Liver (tissue), 9 donors: ENCODE results near the gene LHFPL5. TPM values are rescaled to one million over a fixed set of nuclear protein-coding genes. Genes with fewer than 3 reads are reported as not detected.

ENCODE experiments used
- DNase-seq: peaks from one replicate; pipeline ENCODE4 v3.0.0-alpha.2; 2017; ENCODE audit warnings: low spot score
- H3K27ac ChIP-seq, 2 donors: one replicate each; pipeline ENCODE4 v1.7.0; 2013; ENCODE audit warnings: inconsistent platforms in 2 of 2, low read length in 2 of 2, control low read depth in 1 of 2, low read depth in 1 of 2, mild to moderate bottlenecking in 1 of 2
- H3K27me3 ChIP-seq, 4 donors: one replicate each; pipeline versions ENCODE4 v1.6.1 to v1.7.0; 2013; ENCODE audit warnings: low read length in 3 of 4, inconsistent platforms in 1 of 4, mild to moderate bottlenecking in 1 of 4, moderate library complexity in 1 of 4; ENCODE audit not compliant: control insufficient read depth in 4 of 4, insufficient read depth in 4 of 4
- H3K36me3 ChIP-seq, 4 donors: one replicate each; pipeline versions ENCODE4 v1.6.1 to v1.7.0; 2013; ENCODE audit warnings: low read length in 3 of 4, mild to moderate bottlenecking in 3 of 4, low read depth in 1 of 4, moderate library complexity in 1 of 4; ENCODE audit not compliant: control insufficient read depth in 4 of 4, insufficient read depth in 3 of 4
- H3K4me1 ChIP-seq, 4 donors: one replicate each; pipeline versions ENCODE4 v1.6.1 to v1.7.0; 2013; ENCODE audit warnings: low read length in 3 of 4, mild to moderate bottlenecking in 3 of 4, moderate library complexity in 1 of 4; ENCODE audit not compliant: control insufficient read depth in 4 of 4, insufficient read depth in 4 of 4
- H3K4me3 ChIP-seq, 3 donors: one replicate each; pipeline versions ENCODE4 v1.6.1 to v1.7.0; 2013; ENCODE audit warnings: low read length in 3 of 3, control low read depth in 1 of 3, low read depth in 1 of 3, mild to moderate bottlenecking in 1 of 3
- H3K9ac ChIP-seq, 2 donors: one replicate each; pipeline ENCODE4 v1.7.0; 2013; ENCODE audit warnings: low read length in 2 of 2, mild to moderate bottlenecking in 2 of 2, moderate library complexity in 2 of 2, control low read depth in 1 of 2, low read depth in 1 of 2
- H3K9me3 ChIP-seq, 4 donors: one replicate each; pipeline versions ENCODE4 v1.6.1 to v1.7.0; 2013; ENCODE audit warnings: low read length in 3 of 4; ENCODE audit not compliant: control insufficient read depth in 4 of 4
- EGR1 ChIP-seq, 2 donors: IDR thresholded peaks; 2 replicates each; pipeline ENCODE4 v1.6.1; 2016 to 2018; ENCODE audit warnings: antibody characterized with exemption in 2 of 2, low read depth in 2 of 2
- FOXA1 ChIP-seq: IDR thresholded peaks from 2 replicates; pipeline ENCODE4 v1.6.1; 2016; ENCODE audit warnings: antibody characterized with exemption
- FOXA2 ChIP-seq: IDR thresholded peaks from 2 replicates; pipeline ENCODE4 v1.6.1; 2016; ENCODE audit warnings: antibody characterized with exemption
- GABPA ChIP-seq, 2 donors: IDR thresholded peaks in 1 of 2; conservative IDR thresholded peaks in 1 of 2; 2 replicates each; pipeline ENCODE4 v1.6.1; 2016; ENCODE audit warnings: antibody characterized with exemption in 2 of 2, mild to moderate bottlenecking in 1 of 2, moderate library complexity in 1 of 2
- HNF4A ChIP-seq, 2 donors: conservative IDR thresholded peaks; 2 replicates each; pipeline ENCODE4 v1.6.1; 2016; ENCODE audit warnings: antibody characterized with exemption in 2 of 2, mild to moderate bottlenecking in 2 of 2
- HNF4G ChIP-seq: IDR thresholded peaks from 2 replicates; pipeline ENCODE4 v1.6.1; 2016; ENCODE audit warnings: antibody characterized with exemption
- JUND ChIP-seq, 2 donors: IDR thresholded peaks; 2 replicates each; pipeline ENCODE4 v1.6.1; 2016; ENCODE audit warnings: antibody characterized with exemption in 2 of 2
- NR2F2 ChIP-seq: IDR thresholded peaks from 2 replicates; pipeline ENCODE4 v1.6.1; 2016; ENCODE audit warnings: antibody characterized with exemption
- RAD21 ChIP-seq, 2 donors: IDR thresholded peaks; 2 replicates each; pipeline ENCODE4 v1.6.1; 2016; ENCODE audit warnings: antibody characterized with exemption in 2 of 2, mild to moderate bottlenecking in 2 of 2
- RXRA ChIP-seq, 2 donors: IDR thresholded peaks; 2 replicates each; pipeline ENCODE4 v1.6.1; 2017 to 2018; ENCODE audit warnings: antibody characterized with exemption in 2 of 2, mild to moderate bottlenecking in 1 of 2
- SP1 ChIP-seq: IDR thresholded peaks from 2 replicates; pipeline ENCODE4 v1.6.1; 2018; ENCODE audit warnings: antibody characterized with exemption, mild to moderate bottlenecking
- TAF1 ChIP-seq: conservative IDR thresholded peaks from 2 replicates; pipeline ENCODE4 v1.6.1; 2016; ENCODE audit warnings: antibody characterized with exemption, mild to moderate bottlenecking
- YY1 ChIP-seq: IDR thresholded peaks from 2 replicates; pipeline ENCODE4 v1.6.1; 2016; ENCODE audit warnings: antibody characterized with exemption, mild to moderate bottlenecking
- WGBS: extraction: QIAGEN DNeasy Blood & Tissue Kit; methylation state at CpG from one replicate; pipeline ENCODE4 v1.1.7; 2013; 5-methylcytosine and 5-hydroxymethylcytosine counted together
- polyA plus RNA-seq, 2 donors: library from polyadenylated mRNA; stranded (reverse) in 1 of 2; unstranded in 1 of 2; fragments of 200-250 nt in 1 of 2; fragments of >200 nt in 1 of 2; fragmentation: Nextera tagmentation in 1 of 2; extraction: Ambion mirVana in 1 of 2; gene quantifications; one replicate each; pipeline versions ENCODE4 v1.2.1 to v1.2.3, GENCODE V29; 2013 to 2015
- total RNA-seq, 2 donors: library from RNA; depleted of rRNA; stranded (reverse); fragments of >200 nt; gene quantifications; one replicate each; pipeline ENCODE4 v1.2.3, GENCODE V29; 2014
- TF ChIP-seq, protein P1 (sequence below): IDR thresholded peaks from 2 replicates; pipeline ENCODE4 v1.6.1; 2016; ENCODE audit warnings: antibody characterized with exemption, mild to moderate bottlenecking
- TF ChIP-seq, protein P2 (sequence below): IDR thresholded peaks from 2 replicates; pipeline ENCODE4 v1.6.1; 2016; ENCODE audit warnings: antibody characterized with exemption
- TF ChIP-seq, protein P3 (sequence below): IDR thresholded peaks from 2 replicates; pipeline ENCODE4 v1.6.1; 2016; ENCODE audit warnings: antibody characterized with exemption
- TF ChIP-seq, protein P4 (sequence below): fragments of 150-350 bp; IDR thresholded peaks from 2 replicates; pipeline ENCODE4 v1.5.1; 2017; ENCODE audit warnings: improper control_type of control experiment, low read depth, low read length; ENCODE audit not compliant: missing input control
- TF ChIP-seq, protein P5 (sequence below): IDR thresholded peaks from 2 replicates; pipeline ENCODE4 v1.6.1; 2016; ENCODE audit warnings: antibody characterized with exemption
- donor health status: healthy.
- donor health status: healthy.
- donor health status: healthy.
- donor health status: healthy.
- donor health status: healthy.

LHFPL5 gene
- total and polyA plus RNA-seq, 4 donors = not detected

DNA sequence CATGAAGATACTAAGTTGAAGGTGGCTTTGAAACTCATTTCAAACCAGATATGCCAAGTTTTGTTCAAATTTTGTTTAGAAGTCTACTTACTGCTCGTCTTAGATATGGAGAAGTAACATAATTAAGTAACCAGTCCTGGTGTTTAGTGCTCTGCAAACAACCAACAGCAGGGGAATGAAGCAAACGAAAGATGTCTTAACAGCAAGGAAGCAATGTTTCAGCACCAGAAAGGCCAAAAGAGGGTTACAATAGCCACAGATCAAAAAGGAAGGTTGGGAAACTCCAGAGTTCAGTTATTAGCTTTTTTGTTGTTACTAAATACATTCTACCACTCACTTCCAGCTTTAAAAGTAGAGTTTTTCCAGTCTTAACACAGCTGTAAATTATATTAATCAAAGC lies 45.1 kb downstream of the LHFPL5 start:
- DNase-seq = no peak
- WGBS = 85% methylated on average over 2 of the region's 2 CpGs
- Histone ChIP-seq H3K27me3 (no peaks in the 10 kb centered on the region), H3K27ac (no peak overlapping the region), H3K4me3 (no peak overlapping the region), H3K9me3 (peaks cover 0 to 3% (median 0%) of the 10 kb centered on the region in 4 donors), H3K9ac (no peak overlapping the region), H3K4me1 (no peaks in the 10 kb centered on the region), H3K36me3 (peaks cover 2 to 18% (median 9%) of the 10 kb centered on the region in 4 donors)
- TF ChIP-seq FOXA1 (no peak), JUND (IDR thresholded peaks at IDR 0.05) (no peak), EGR1 (IDR thresholded peaks at IDR 0.05; ENCODE audit: low read depth in 2 of 2) (no peak), RXRA (IDR thresholded peaks at IDR 0.05) (no peak), RAD21 (IDR thresholded peaks at IDR 0.05) (no peak), TAF1 (no peak), FOXA2 (no peak), NR2F2 (no peak), HNF4A (conservative IDR thresholded peaks at IDR 0.05) (no peak), HNF4G (no peak), SP1 (no peak), YY1 (no peak), GABPA (IDR thresholded peaks at IDR 0.05 in 1 of 2, conservative IDR thresholded peaks at IDR 0.05 in 1 of 2) (no peak)
- TF ChIP-seq, protein P1, sequence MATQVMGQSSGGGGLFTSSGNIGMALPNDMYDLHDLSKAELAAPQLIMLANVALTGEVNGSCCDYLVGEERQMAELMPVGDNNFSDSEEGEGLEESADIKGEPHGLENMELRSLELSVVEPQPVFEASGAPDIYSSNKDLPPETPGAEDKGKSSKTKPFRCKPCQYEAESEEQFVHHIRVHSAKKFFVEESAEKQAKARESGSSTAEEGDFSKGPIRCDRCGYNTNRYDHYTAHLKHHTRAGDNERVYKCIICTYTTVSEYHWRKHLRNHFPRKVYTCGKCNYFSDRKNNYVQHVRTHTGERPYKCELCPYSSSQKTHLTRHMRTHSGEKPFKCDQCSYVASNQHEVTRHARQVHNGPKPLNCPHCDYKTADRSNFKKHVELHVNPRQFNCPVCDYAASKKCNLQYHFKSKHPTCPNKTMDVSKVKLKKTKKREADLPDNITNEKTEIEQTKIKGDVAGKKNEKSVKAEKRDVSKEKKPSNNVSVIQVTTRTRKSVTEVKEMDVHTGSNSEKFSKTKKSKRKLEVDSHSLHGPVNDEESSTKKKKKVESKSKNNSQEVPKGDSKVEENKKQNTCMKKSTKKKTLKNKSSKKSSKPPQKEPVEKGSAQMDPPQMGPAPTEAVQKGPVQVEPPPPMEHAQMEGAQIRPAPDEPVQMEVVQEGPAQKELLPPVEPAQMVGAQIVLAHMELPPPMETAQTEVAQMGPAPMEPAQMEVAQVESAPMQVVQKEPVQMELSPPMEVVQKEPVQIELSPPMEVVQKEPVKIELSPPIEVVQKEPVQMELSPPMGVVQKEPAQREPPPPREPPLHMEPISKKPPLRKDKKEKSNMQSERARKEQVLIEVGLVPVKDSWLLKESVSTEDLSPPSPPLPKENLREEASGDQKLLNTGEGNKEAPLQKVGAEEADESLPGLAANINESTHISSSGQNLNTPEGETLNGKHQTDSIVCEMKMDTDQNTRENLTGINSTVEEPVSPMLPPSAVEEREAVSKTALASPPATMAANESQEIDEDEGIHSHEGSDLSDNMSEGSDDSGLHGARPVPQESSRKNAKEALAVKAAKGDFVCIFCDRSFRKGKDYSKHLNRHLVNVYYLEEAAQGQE = no peak
- TF ChIP-seq, protein P2, sequence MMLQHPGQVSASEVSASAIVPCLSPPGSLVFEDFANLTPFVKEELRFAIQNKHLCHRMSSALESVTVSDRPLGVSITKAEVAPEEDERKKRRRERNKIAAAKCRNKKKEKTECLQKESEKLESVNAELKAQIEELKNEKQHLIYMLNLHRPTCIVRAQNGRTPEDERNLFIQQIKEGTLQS = no peak
- TF ChIP-seq, protein P3, sequence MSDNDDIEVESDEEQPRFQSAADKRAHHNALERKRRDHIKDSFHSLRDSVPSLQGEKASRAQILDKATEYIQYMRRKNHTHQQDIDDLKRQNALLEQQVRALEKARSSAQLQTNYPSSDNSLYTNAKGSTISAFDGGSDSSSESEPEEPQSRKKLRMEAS = no peak
- TF ChIP-seq, protein P4, sequence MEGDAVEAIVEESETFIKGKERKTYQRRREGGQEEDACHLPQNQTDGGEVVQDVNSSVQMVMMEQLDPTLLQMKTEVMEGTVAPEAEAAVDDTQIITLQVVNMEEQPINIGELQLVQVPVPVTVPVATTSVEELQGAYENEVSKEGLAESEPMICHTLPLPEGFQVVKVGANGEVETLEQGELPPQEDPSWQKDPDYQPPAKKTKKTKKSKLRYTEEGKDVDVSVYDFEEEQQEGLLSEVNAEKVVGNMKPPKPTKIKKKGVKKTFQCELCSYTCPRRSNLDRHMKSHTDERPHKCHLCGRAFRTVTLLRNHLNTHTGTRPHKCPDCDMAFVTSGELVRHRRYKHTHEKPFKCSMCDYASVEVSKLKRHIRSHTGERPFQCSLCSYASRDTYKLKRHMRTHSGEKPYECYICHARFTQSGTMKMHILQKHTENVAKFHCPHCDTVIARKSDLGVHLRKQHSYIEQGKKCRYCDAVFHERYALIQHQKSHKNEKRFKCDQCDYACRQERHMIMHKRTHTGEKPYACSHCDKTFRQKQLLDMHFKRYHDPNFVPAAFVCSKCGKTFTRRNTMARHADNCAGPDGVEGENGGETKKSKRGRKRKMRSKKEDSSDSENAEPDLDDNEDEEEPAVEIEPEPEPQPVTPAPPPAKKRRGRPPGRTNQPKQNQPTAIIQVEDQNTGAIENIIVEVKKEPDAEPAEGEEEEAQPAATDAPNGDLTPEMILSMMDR = no peak
- TF ChIP-seq, protein P5, sequence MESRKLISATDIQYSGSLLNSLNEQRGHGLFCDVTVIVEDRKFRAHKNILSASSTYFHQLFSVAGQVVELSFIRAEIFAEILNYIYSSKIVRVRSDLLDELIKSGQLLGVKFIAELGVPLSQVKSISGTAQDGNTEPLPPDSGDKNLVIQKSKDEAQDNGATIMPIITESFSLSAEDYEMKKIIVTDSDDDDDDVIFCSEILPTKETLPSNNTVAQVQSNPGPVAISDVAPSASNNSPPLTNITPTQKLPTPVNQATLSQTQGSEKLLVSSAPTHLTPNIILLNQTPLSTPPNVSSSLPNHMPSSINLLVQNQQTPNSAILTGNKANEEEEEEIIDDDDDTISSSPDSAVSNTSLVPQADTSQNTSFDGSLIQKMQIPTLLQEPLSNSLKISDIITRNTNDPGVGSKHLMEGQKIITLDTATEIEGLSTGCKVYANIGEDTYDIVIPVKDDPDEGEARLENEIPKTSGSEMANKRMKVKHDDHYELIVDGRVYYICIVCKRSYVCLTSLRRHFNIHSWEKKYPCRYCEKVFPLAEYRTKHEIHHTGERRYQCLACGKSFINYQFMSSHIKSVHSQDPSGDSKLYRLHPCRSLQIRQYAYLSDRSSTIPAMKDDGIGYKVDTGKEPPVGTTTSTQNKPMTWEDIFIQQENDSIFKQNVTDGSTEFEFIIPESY = no peak
